IPS-NIHi11 (cell line): ENCODE data around the gene COL25A1.

ENCODE experiments used
- DNase-seq: peaks from one replicate; pipeline ENCODE4 v3.0.0; 2012; ENCODE audit warnings: mixed read lengths, low spot score

Gene COL25A1

DNA sequence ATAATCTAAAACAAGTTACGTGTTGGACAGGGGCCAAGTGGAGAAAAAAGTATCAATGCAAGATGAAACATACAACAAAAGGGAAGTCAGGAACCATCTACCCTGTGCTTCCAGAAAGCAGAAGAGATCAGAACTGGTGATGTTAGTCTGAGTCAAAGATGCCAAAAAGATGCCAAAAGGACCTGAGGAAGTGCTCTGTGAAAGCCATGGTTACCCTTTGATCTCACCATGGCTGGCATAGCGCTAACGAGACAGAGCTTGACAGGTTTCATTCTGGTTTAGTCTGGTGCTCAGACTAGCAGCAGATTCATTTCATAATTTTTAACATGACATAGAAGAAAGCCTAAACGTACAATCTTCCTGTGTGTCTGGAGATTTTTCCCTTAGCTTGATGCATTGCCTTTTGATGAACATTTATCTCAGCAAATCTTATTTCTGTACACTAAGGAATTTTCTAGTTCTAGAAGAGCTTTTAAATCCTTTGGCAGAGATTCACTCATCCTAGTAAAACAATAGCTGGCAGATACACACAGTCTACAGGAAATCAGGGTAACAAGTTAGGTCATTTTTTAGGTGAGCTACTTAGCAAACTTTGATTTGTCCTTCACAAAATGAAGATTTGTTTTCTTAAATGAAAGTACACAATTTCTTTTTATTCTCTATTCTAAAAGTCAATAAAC is 87.7 kb downstream of the COL25A1 start:
- no peak for DNase-seq

DNA sequence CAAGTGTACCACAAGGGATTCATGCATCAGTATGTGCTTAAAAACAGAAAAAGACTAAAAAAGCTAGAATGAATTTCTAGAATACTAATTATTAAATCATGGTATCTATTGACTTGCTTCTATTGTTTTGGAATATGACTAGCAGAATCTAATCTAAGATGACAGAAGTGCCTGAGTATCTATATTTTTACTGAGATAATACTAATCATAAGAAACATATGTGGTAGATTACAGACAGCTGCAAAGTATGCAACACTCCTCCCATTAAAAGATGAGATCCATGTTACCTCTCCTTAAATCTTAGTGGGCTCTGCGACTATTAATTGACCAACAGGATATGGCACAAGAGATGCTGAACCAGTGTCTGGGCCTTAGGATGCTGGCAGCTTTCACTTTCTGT is 89.4 kb downstream of the COL25A1 start:
- no peak for DNase-seq

DNA sequence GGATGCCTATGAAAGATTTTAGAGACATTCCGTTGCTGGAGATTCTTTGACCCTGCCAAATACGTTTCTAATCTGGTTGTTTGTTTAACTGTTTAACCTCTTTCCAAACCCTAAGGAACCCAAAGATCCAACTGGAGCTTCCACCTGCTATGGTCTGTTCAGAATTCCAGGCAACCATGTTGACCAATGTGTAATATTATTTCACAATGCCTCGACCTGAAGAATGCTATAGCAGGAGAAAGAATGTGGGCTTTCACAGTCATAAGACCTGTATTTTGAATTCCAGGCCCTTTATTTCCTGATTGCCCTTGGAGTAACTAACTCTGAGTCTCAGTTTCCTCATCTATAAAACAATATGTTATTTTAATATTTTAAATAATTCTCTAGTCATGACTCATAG is 90.8 kb downstream of the COL25A1 start:
- no peak for DNase-seq

DNA sequence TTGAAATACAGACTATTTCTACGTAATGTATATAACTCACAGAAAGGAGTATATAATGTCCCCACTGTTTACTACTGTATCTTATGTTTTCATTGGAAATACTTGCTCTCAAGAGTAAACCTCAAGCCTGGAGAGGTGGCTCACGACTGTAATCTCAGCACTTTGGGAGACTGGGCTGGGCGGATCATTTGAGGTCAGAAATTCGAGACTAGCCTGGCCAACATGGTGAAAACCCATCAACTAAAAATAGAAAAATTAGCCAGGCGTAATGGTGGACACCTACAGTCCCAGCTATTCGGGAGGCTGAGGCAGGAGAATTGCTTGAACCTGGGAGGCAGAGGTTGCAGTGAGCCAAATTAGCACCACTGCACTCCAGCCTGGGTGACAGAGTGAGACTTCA is 92.8 kb downstream of the COL25A1 start:
- DNase-seq, result no peak

DNA sequence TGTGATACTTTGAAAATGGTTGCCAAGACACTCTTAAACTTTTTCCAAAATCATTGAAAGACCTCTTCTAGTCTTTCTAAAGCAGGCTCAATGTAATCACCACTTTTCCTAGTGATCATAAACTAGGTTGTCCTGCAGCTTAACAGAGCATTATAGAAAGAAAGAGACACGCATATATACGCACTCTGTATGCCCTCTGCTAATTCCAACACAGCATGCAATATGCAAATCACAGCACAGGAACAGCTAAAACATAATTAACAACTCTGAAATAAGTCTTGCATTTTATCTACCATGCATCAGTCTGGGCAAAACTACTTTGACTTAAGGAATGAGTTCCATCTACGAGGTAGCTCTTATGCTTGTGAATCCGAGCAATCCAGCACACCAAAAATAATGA is 94.6 kb downstream of the COL25A1 start:
- DNase-seq, result no peak

DNA sequence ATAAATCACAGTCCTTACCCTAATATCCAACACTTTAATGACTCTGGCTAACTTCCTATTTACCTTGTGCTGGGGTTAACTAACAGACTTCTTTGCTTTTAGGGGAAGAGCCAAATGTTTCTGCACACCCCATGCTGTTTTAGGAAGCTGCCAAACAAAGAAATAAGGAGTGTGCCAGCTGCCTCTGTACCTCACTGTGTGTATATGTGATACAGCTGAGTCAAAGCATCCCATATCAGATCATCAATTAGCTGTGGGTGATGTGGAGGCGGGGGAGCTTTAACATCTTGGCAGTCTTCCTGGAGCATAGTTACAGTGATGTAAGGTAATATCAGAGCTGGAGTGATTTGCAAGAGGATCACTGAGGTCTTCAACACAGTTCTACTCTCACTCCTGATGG is 95.4 kb downstream of the COL25A1 start:
- no peak for DNase-seq

DNA sequence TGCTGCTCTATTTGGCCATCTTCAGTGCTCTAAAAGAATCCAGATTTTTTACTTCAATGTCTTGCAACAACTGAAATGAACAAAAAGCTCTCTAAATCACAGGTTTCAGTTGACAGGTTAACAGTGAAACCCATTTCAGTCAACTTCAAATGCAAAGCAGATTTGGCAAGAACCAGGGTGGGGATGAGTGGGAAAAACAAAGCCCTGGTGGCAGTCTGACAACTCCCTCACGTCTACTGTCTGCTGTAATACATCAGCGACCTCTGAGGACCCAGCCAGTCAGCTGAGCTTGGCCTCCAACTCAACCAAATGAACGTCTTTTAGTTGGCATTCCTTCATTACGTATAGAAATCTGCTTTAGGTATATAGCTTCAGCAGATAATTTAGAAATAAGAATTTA is 95.8 kb downstream of the COL25A1 start:
- DNase-seq, result no peak

DNA sequence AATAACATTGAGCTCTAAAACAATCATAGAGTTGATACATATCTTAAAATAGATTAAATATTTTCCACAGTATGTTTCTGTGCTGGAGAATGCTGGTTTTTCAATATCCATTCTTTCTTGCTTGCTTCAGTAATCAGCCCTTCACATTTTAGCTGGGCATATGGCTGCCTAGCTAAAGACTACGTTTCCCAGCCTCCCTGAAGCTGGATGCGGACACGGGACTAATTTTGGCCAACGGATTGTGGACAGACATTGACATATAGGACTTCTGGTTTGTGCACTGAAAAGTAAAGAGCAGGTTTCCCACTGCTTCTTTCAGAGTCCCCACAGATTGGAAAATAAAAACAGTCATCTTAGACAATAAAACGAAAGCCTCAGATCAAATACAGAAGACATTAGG is 97.3 kb downstream of the COL25A1 start:
- no peak for DNase-seq

DNA sequence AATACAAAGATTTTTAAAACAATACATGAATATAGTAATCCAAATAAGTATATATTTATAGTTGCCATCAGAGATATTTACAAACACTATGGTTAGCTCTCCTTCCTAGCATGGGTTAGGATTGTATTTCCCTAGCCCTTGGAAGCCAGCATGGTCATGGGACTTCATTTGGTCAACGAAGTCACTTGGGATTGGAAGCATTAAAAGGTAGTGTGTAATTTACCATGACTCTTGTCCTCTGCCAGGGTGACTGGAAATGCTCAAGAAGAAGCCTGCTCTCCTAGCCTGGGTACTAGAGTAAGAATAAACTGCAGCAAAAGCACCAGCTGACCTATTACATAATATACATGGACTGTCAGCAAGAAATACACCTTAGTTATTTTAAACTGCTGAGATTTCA is 102.9 kb downstream of the COL25A1 start:
- no peak for DNase-seq

DNA sequence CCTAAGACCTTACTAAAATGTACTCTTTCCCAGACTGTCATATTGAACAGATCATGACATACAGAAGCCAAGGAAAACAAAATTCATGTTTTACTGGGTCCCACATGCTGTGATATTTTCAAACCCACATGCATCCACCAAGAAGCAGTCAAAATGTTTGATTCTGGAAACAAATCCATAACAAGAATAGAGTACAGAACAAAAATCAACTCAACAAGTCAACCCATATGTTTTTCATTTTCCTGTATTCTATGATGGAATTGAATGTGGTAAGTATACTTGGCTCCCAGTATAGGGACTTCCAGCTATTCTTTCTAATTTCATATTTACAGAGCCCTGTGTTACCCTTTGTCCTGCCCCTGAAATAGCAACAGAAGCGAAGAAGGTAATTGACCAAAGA is 106.8 kb downstream of the COL25A1 start:
- DNase-seq, result no peak

DNA sequence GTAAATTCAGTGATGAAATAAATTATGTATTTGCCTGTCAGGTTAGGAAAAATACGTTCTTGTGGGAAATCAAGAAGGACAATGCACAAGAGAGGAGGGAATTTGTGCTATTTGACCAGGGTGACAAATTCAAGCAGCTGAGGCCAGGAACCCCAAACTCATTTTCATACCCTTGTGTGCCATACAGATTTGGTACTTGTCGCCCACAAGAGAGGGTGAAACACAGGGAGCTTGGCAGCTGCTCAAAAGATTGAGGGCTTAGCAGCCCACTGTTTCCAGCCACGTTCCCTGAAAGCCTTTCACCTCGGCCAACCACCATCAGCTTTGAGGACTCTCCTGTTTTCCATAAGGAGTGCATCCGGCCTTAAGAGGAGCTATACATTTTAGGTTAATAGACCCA is 111.2 kb downstream of the COL25A1 start:
- no peak for DNase-seq

DNA sequence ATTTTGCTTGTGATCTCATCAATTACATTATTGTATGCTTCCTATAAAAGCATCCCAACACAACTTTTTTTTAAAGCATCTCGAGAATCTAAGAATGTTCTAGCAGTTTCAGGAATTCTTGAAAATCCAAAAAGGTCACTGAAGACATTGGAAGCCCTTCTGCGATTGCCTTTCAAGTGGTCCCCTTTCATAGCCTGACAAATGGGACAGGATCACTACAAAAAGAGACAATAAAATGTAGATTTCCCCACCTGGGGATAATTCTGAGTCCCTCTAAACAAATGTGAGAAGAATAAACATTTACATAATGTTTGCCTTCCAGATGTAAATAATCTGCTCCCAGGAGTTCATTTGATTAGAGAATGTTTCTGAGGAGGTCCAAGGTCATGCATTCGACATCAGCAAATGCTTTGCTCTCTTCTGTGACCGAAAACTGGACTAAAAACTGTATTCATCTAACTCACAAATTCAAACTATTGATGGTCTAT is 116.0 kb downstream of the COL25A1 start:
- no peak for DNase-seq

DNA sequence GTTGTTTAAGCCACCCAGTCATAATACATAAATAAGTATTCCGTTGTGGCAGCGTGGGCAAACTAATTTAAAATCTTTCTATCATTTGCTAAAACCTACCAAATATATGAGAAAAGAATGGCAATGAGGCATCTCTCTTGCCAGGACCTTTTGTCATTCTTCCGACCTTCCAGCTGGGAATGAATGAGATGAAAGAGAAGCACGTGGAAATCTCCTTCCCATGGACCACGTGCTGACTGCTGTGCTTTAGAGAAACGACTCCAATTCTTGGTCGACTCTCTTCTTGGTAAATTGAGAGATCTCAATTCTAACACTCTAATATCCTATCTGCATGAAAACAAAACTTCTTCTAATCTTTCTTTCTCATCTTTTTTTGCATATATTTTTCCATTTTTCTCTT is 116.5 kb downstream of the COL25A1 start:
- no peak for DNase-seq

DNA sequence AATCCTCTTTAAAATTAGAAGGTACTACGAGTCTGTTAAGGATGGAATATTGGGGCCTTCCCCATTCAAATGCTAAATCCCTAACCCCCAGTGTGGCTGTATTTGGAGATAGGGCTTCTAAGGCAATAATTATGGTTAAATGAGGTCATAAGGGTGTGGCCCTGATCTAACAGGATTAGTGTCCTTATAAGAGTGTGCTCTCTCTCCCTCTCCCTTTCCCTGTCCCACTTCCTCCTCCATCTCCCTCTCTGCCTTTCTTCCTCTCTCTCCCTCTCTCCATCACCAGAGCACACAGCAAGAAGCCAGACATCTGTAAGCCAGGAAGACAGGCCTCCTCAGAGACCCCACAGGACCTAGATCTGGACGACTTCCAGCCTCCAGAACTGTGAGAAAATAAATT is 116.9 kb downstream of the COL25A1 start:
- no peak for DNase-seq

DNA sequence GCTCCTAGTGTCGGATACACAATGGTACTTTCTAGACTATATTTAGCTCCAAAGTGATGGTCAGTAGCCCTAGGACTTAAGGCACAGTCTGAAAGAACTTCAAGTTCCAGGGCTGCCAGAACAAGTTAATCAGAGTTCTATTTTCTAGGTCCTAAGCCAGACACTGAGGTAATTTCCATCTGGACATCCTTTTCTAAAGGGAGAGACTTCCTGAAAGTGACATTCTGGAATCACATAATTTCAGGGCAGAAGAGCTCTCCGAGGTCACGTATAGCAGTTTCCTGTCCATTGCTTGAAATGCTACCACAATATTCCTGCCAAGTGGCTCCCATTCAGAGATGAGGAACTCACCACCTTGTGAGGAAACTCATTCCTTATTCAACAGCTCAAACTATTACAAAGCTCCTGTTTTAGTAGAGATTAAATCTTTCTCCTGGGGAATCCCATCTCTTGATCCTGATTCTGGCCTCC is 117.9 kb downstream of the COL25A1 start:
- DNase-seq, result no peak

DNA sequence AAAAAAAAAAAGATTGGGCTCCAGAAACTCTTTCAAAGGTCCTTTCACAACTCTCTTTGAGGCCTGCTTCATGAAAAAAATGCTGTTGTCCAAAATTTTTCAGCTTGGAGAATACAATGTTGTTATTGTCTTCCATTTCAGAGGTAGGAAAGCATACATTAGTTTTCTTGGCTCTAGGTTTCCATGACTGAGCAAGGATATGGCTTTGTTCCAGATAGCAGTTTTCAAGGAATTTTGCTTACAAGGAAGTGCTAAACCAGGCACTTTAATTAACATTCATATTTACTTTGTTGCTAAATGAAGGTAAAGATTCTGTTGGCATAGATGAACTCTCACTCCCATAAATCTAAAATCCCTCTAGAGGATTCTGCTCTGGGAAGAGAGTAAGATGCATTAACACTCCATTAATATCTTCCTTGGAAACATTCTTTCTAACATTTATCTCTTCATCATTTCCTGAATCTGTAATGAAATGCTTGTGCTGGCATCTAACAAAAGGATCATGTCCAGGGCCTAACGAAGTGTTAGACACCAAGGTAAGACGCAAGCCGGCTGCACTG is 118.4 kb downstream of the COL25A1 start:
- no peak for DNase-seq

DNA sequence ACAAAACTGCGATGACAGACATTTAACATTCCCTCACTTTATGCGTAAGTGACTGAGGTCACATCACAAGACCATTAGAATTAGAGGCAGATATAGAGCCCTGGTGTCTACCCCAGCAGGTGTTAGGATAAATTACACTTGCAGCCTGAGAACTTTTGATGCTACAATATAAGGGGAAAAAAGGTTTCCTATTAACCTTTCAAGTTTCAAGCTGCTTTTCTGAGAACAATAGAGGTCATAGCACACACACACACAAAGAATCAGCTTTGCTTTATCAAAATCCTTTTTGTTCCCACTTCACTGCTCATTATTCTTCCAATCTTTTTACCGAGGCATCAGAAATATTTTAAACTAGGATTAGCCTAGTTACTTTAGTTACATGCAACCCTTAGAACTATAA is 119.8 kb downstream of the COL25A1 start:
- DNase-seq, result no peak

DNA sequence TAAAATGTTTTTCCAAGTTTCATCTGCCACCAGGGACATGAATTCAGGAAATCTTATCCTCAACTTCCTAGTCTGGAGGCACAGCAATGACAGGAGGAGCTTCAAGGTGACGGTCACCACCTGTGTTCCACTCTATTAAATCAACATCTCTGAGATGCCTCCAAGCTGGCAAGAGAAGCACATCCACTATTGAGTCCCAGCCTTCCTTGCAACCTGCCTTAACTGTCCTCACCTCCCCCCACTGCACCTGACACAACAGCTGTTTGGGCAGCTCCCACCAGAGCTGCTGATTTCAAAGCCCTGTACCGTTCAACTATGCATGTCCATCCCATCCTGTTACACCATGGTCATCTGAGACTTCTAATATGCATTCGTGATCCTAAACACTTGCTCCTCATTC is 123.4 kb downstream of the COL25A1 start:
- no peak for DNase-seq

DNA sequence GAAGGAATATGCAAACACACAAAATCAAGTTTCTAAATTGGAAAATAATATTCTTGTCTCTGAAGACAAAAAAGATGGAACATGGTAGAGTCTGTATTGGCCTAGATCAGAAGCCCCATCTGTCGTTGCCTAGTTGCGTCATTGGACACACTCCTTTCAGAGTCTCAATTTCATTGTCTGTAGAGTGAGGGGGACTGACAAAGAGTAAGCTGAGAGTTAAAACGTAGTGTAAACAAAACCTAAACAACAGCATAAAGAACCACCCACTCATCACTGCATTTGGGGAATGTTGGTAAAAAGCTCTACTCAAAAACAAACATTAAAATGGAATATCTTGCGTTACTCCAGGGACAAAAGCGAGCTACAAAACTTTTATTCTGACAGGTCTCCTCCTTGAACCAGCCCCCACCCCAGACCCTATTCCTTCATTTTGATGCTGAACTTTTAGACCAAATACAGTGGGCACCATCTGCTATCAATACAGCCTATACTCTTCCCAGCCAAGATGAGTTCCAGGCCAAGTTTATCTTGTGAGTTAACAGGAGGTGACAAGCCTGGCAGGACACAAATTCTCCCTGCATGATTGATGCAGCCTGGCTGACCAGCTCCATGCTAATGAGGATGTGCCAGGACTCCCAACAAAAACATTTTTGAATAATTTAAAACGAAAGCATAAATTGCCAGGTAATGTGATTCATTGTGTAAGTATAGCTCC is 125.2 kb downstream of the COL25A1 start:
- no peak for DNase-seq

DNA sequence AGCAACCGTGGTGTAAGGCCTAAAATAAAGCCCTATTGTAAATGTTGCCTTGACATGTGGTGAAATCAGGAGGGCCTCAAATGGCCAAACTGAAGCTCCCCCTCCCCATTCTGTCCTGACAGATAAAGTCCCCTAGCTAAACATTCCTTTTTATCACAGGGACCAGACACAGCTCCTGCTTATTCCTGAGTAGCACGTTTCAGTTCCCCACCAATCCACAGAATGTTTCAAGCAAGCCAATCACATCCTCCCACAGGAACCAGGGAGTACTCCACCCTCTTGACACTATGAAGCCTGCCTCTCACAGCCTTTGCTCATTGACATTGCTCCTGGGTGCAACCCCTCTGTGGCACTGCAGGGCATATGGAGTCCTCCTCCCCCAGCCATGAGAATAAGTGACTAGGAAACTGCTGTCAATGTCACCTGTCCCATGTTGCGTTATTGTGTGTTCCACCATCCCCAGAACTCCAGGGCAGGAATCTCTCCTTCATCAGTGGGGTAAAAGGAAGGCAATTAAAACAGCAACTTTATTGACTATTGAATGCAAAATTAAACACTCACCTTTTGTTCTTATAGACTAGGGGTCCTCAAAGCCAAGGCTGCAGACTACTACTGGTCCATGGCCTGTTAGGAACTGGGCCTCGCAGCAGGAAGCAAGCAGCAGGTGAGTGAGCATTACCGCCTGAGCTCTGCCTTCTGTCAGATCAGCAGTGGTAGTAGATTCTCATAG is 128.1 kb downstream of the COL25A1 start:
- DNase-seq, result no peak

DNA sequence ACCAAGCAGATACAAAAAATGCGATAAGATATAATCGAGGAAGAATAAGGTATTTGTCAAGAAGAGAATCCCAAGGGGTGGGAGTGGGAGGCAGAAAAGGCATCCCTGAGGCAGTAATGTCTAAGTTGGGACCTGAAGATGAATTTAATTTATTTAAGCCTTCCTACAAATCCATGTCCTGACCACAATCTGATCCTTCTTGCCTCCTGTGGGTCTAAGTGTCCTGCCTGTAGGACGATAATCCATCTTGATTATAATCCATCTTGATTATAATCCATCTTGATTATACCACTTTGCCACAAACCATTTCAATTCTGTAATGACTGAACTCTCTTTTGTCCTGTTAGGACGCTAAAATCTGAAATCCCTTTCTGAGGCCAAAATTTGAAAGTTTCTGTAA is 130.2 kb downstream of the COL25A1 start:
- DNase-seq, result no peak

DNA sequence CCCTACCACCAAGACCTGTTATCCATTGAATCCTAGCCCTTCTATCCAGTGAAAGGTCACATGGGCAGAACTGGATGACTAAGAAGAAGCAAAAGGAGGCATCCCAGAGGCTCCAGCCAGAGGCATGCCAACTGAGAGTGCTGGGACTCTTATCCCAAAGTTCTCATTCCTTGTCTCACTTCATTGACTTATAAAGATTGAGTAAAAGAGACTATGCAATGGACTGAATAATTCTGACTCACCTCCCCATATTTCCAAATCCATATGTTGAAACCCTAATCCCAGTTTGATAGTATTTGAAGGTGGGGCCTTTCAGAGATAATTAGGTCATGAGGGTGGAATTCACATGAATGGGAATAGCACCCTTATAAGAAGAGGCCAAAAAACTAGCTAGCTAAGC is 131.4 kb downstream of the COL25A1 start:
- no peak for DNase-seq

DNA sequence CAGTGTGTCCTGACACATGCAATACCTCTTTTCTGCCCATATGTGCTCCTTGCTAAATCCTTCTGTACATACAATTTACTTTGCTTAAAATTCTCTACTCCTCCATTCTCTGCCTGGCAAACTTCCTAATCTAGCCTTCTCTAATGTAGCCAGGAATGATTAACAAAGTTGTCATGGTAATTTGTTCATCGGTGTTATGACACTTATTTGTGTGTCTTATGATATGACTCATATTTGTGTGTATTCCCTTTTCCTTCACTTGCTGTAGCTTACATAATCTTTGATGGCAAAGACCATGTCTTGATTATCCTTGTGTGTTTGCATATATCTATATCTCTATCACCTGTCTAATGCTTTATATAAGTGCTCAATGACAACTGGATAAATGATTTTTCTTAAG is 133.3 kb downstream of the COL25A1 start:
- no peak for DNase-seq
